RPMI8226 (cell line): ENCODE measurements around the gene CACNA1B.

Experiments used
- DNase-seq: peaks from one replicate; pipeline ENCODE4 v3.0.0-alpha.2; 2015

Gene CACNA1B

GRCh38 chr9:138044485-138045383, 167.2 kb downstream of the CACNA1B start:
- DNase-seq, result no peak

DNA sequence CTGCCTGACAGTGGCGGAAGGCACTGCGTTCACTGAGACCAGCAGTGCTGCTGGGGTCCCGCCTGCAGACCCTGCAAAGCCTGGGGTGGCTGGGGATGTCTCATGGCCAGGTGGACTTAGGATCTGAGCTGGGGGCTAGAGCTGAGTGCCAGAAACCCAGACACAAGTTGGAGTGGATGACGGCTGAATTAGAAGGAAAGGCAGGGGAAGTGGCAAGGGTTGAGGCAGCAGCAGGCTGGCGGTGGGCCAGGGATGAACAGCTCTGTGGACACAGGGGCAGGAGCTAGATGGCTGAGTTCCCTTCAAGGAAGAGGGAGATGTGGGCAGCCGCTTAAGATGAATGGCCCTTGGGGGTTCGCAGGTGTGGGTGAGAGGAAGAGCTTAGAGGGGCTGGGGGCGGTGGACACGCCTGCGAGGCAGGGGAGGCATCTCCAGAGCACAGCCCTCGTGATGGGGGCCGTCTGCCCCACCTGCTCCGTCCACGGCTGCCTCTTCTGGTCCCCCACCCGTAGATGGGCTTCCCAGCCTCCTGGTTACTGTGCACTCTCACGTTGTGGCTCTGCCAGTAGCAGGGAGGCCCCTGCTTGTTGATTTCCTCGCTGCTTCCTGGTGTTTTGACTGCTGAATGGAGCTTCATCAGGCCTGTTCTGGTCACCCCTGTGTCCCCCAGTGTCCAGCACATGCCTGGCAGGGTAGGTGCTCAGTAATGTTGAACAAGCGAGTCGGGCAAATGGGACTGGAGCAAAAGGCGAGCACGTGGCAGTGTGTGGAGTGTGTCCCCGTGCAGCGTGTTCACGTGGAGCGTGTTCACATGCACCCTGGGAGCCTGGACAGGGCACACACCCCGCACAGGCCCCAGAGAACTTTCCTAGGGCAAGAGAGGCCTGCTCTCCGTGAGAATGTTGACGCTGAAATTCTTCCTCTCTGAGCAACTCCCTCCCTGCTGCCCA, 168.2 kb downstream of the CACNA1B start:
- DNase-seq, result peak; percentile 27

DNA sequence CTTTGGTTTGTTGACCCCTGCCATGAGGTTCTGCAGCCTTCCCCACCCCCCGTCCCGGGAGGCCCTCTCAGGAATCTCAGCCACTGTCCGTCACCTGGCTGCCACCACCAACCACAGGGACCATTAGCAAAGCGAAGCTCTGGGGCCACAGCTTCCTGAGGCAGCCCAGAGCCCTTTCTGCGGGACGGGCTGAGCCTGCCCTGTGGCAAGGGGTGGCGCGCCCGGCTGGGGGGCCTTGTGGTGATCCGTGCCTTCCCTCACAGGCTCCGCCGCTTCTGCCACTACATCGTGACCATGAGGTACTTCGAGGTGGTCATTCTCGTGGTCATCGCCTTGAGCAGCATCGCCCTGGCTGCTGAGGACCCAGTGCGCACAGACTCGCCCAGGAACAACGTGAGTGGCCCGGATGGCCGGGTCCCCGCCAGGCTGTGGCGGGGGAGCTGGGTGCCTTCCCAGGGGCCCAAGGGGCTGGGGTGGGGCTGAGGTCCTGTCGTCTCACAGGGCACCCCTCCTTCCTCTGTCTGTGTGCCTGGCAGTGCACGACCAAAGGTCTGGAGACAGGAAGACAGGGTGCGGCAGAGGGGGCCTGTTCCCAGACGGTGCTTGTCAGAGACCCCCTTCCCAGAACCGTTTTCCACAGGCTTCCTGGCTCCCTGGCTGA, 169.2 kb downstream of the CACNA1B start:
- DNase-seq, result no peak

GRCh38 chr9:138047469-138048040, 170.0 kb downstream of the CACNA1B start:
- DNase-seq, result no peak

DNA sequence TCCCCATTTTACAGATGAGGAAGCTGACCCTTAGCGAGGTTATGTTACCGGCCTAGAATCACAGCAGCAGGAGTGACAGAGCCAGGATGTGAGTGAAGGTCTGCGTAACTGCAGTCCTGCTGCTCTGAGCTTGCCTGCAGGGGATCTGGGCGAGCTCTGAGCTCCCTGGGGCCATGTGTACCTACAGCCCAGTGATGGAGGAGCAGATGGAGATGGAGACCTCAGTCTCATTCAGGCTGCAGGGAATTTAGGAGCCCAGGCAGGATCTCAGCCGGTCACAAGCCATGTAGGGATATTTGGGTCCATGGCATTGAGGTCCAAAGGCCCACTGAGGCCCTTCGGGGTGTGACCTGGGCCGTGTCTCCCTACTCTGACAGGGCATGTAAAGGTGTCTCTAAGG, 170.6 kb downstream of the CACNA1B start:
- no peak for DNase-seq

DNA sequence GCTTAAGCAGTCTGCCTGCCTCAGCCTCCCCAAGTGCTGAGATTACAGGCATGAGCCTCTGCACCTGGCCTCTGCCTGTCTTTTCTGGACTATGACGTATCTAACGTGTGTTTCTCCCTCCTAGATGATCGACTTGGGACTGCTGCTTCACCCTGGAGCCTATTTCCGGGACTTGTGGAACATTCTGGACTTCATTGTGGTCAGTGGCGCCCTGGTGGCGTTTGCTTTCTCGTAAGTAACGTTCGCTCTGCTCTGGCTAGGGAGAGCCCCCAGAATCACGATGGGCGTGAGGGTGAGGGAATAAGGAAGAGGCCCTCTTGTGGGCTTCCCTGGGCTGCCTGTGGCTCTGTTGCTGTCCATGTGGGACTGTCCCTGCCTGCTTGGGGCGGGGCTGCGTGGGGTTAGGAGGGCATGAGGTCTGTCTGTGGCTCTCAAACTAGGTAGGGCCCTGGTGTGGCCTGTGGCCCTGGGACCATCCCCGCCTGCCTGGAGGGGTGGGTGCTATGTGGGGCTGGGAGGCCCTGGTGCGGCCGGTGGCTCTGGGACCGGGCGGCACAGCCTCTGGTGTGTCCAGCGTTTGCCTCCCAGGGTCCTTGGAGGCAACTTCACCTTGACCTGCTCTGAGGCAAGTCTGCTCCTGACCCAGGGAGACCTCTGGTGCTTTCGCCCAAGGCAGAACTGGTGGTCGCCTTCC, 171.7 kb downstream of the CACNA1B start:
- DNase-seq, result no peak

GRCh38 chr9:138049779-138050471, 172.3 kb downstream of the CACNA1B start:
- DNase-seq, result no peak

DNA sequence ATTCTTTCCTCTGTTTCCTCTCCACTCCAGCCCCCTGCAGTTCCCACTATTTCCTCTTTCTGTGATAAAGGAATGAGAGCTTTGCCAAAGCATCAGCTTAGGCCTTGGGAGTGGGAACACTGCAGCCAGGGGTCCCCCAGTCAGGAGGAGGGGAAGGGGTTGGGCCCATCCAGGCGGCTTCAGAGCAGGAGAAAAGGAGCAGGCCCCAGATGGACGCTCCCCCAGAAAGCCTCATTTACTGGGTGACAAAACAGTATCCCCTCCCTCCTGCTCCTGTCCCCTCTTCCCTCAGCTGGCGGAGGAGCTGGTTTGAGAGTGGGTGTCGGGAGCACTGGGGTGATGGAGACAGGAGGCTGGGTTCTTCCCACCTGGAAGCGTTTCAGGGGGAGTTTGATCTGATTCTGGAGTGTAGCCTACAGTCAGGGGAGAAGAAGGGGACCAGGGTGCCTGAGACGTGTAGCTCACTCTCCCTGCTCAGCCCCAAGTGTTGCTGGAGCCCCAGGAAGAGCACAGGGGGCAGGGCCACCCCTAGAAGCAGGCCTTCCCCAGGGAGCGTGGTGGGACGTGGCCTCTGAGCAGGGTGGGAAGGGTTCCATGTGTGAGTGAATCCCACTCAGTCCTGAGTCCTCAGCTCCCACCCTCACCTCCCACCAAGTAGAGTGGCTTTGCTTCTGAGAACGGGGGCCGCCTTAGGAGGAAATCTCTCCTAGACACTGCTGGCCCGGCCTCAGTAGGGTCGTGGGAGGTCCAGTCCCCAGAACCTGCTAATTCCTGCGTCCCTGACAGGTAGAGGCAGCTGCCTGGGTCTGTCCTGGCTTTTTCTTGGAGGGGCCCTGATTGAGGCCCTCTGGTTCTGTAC, 173.1 kb downstream of the CACNA1B start:
- DNase-seq, result no peak

DNA sequence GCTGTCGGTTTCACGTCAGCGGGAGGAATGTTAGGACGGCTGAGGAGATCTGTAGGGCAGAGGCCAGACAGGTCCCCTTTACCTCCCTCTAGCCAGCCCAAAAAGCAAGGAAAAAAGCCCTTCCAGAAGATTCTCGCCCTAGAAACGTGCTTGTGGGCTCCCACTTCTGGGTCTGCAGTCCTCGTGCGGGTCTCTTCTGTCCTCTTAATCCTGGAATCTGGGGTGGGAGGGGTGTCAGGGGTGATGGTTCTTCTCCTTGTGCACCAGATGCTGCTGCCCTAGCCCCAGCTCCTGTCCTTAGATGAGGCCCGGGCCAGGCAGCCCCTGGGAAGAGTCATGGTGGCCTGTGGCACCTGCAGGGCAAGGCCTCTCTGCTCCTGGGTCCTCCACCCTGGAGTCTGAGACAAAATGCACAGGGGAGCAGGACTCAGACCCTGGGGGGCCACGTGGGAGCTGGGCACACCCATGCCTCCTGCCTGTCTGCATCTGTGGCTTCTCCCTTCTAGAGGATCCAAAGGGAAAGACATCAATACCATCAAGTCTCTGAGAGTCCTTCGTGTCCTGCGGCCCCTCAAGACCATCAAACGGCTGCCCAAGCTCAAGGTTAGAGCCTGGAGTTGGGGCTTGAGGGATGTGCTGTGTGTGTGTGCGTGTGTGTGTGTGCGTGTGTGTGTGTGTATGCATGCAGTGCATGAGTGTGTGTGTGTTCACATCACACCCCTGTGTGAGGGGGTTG, 174.2 kb downstream of the CACNA1B start:
- no peak for DNase-seq

DNA sequence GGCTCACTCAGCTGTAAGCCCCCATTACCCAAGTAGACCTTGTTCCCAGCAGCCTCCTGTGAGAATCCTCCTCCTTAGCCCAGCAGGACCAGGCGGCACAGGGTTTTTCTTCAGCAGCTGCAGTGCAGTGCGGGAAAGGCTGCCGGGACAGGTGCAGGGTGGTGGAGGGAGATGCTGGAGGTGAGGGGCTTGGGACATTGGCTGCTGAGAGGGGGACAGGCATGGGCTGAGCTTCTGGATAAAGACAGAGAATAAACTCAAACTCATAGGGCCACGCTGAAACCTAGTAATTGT, 174.7 kb downstream of the CACNA1B start:
- no peak for DNase-seq

DNA sequence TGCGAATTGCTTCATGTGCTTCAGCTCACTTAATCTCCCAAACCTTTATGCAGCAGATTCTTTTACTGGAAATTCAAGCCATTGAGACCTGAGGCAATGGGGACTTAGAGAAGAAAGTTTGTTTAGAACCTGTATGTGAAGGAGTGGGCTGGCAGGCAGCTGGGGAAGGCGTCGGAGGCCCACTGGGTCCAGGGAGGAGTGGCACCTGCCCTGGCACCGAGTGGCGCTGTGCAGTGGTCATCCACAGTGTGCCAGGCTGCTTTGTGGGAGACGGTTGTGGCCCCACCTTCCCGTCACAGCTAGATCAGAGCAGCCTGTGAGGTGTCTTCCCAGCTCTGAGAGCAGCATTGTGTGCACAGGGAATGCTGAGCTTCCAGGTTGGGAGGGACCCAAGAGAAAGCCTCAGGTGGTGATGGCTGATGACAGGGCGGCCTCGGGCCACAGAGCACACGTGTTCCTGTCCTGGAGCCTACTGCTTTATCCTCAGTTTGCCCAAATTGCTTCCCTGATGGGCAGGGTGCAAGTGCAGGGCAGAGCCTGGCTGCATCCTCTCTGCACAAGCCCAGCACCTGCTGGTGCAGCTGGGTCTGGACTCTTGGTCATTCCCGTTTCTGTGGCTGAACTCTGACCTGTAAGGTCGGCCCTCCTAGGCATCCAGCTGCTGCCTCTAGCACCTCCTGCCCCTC, 175.2 kb downstream of the CACNA1B start:
- DNase-seq, result no peak

DNA sequence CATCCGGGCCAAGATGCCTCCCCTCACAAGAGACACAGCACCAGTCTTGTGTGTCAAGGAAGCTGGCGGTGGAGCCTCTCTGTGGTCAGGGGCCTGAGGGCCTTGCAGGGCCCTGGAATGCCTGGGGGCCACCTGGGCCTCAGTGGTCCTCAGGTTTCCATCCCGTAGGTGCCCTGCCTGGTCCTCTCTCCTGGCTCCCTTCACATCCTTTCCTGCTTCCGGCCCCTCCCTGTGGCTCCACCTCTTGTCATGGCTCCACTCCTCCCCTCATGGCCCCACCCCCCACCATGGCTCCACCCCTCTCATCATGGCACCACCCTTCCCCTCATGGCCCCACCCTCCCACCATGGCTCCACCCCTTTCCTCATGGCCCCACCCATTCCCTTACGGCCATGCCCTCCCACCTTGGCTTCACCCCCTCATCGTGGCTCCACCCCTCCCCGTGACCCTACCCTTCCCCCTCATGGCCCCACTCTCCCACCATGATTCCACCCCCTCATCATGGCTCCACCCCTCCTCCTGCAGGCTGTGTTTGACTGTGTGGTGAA, 175.8 kb downstream of the CACNA1B start:
- DNase-seq, result no peak

GRCh38 chr9:138053996-138054752, 176.6 kb downstream of the CACNA1B start:
- peak; percentile 47 for DNase-seq

- no peak for DNase-seq
Observed at GRCh38 chr9:138057726-138058125, 180.1 kb downstream of the CACNA1B start.

GRCh38 chr9:138058181-138058580, 180.6 kb downstream of the CACNA1B start:
- DNase-seq, result no peak

DNA sequence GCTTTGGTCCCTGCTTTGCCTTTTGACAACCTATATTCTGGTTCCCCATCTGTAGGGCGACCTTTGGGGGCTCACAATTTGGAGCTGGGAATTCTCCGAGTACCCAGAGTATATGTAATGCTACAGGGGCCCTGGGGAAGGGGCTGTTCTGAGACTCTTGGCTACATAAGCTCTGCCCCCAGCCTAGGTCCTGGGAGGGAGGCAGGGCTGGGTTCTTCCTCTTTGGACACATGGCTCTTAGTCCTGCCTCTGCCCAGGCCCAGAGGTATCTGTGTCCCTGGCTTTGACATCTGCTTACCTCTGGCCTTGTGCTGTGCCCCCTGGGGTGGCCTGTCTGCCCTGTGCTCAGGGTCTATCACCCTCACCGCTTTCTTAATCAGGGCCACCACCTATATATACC, 181.6 kb downstream of the CACNA1B start:
- DNase-seq, result no peak

GRCh38 chr9:138060365-138060764, 182.8 kb downstream of the CACNA1B start:
- no peak for DNase-seq

GRCh38 chr9:138060881-138061280, 183.3 kb downstream of the CACNA1B start:
- DNase-seq, result no peak
